Ectodermal cell (in vitro differentiated cells): ENCODE data around the gene P2RY8.

Experiments used
- H3K27ac ChIP-seq: 2 replicates; pipeline ENCODE4 v1.7.0; 2013; ENCODE audit warnings: mild to moderate bottlenecking, low read depth, low read length; ENCODE audit not compliant: insufficient read depth, poor library complexity, severe bottlenecking
- H3K27me3 ChIP-seq: 2 replicates; pipeline ENCODE4 v1.7.0; 2013; ENCODE audit warnings: mild to moderate bottlenecking, low read length; ENCODE audit not compliant: insufficient read depth, control insufficient read depth, poor library complexity, severe bottlenecking
- H3K36me3 ChIP-seq: one replicate; pipeline ENCODE4 v1.7.0; 2013; ENCODE audit warnings: low read length; ENCODE audit not compliant: control insufficient read depth, insufficient read depth
- H3K4me1 ChIP-seq: one replicate; pipeline ENCODE4 v1.7.0; 2013; ENCODE audit warnings: low read length; ENCODE audit not compliant: control insufficient read depth, insufficient read depth
- H3K4me3 ChIP-seq: 2 replicates; pipeline ENCODE4 v1.7.0; 2013; ENCODE audit warnings: low read depth, low read length, control low read depth; ENCODE audit not compliant: insufficient read depth
- H3K9me3 ChIP-seq: 2 replicates; pipeline ENCODE4 v1.7.0; 2013; ENCODE audit warnings: mild to moderate bottlenecking, low read length, moderate library complexity; ENCODE audit not compliant: control insufficient read depth
- WGBS, 2 experiments: methylation state at CpG; one replicate each; pipeline ENCODE4 v1.1.7; 2013; ENCODE audit warnings: missing lambda C conversion rate in 2 of 2; 5-methylcytosine and 5-hydroxymethylcytosine counted together

P2RY8 gene

GRCh38 chrX:1419545-1420355 is 117.2 kb downstream of the P2RY8 start:
- peaks cover 5% of the 10 kb centered on the region for H3K4me1 ChIP-seq
- no peaks in the 10 kb centered on the region for H3K9me3 ChIP-seq
- peaks cover 61% of the 10 kb centered on the region for H3K36me3 ChIP-seq
- H3K27ac ChIP-seq, result no peak overlapping the region
- no peaks in the 10 kb centered on the region for H3K27me3 ChIP-seq
- WGBS, 2 experiments, result 85 to 88% methylated on average over 19 of the region's 19 CpGs
- H3K4me3 ChIP-seq, result no peak overlapping the region

- Histone ChIP-seq H3K4me3 (no peak overlapping the region), H3K27me3 (no peaks in the 10 kb centered on the region), H3K9me3 (no peaks in the 10 kb centered on the region), H3K27ac (no peak overlapping the region), H3K4me1 (peaks cover 5% of the 10 kb centered on the region), H3K36me3 (peaks cover 60% of the 10 kb centered on the region)
- 87 to 88% methylated on average over 29 of the region's 29 CpGs for WGBS, 2 experiments
Observed at GRCh38 chrX:1418901-1419544, 118.0 kb downstream of the P2RY8 start.

DNA sequence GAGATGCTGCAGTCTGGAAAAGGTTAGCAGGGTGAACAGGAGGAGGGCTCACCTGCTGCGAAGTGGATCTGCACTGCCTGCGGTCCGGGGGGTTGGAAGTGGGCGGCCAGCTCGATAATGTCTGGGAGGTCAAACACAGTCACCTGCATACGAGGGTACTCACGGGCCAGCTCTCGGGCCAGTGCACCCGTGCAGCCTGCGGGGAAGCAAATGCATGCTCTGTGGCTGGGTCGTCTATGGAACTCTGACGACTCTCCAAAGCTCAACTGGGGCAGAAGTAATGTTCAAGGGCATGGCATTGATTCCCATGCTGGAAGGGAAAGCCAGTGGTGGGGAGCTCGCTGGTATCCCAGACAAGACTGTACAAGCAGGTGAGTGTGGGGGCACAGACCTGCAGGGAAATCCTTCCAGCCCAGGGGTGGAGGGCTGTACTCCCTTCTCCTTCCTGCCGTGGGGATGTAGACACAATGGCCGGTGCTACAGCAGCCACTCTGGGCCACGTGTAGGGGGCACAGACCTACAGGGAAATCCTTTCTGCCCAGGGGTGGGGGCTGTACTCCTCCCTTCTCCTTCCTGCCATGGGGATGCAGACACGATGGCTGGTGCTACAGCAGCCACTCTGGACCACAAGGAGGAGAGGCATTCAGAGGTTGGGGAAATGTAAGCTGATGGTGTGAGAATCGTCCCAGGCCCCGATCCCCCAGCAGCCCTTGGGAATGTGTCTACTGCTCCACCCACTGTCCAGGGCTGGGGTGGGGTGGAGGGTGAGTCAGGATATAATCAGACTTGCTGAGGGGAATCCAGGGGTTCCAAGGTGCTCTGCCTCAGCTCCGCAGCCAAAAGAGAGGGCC is 118.8 kb downstream of the P2RY8 start:
- no peak overlapping the region for H3K27ac ChIP-seq
- H3K36me3 ChIP-seq, result peaks cover 52% of the 10 kb centered on the region
- no peak overlapping the region for H3K4me3 ChIP-seq
- no peaks in the 10 kb centered on the region for H3K9me3 ChIP-seq
- H3K27me3 ChIP-seq, result no peaks in the 10 kb centered on the region
- peaks cover 5% of the 10 kb centered on the region for H3K4me1 ChIP-seq
- 92% methylated on average over 20 of the region's 20 CpGs for WGBS, 2 experiments

DNA sequence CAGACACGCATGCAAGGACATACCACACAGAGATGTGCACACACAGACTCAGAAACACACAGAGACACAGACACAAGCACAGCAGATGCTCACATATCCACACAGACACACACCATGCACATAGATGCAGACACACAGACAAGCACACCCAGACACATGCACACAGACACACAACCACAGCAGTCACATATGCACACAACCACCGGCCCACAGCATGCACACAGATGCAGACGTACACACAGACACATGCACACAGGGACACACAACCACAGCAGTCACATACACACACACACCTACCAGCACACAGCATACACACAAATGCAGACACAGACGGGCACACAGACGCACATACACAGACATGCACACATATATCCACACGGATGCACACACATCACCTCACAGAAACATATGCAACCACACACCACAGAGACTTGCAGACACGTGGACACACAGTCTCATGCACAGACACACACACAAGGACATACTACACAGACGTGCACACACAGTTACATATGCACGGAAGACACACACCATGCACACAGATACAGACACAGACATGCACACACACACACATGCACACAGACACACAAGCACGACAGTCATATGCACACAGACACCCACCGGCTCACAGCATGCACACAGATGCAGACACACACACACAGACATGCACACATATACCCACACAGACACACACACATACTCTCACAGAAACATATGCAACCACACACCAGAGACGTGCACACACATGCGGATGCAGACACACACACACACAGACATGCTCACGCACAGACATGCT is 119.8 kb downstream of the P2RY8 start:
- no peaks in the 10 kb centered on the region for H3K27me3 ChIP-seq
- H3K27ac ChIP-seq, result no peak overlapping the region
- peaks cover 47% of the 10 kb centered on the region for H3K36me3 ChIP-seq
- peaks cover 5% of the 10 kb centered on the region for H3K4me1 ChIP-seq
- no peaks in the 10 kb centered on the region for H3K9me3 ChIP-seq
- no peak overlapping the region for H3K4me3 ChIP-seq
- WGBS, 2 experiments, result 67 to 69% methylated on average over 14 of the region's 14 CpGs

- WGBS, 2 experiments, result 72 to 73% methylated on average over 15 of the region's 15 CpGs
- H3K4me3 ChIP-seq, result no peak overlapping the region
- H3K27ac ChIP-seq, result no peak overlapping the region
- peaks cover 5% of the 10 kb centered on the region for H3K4me1 ChIP-seq
- peaks cover 39% of the 10 kb centered on the region for H3K36me3 ChIP-seq
- H3K27me3 ChIP-seq, result no peaks in the 10 kb centered on the region
- no peaks in the 10 kb centered on the region for H3K9me3 ChIP-seq
Observed at GRCh38 chrX:1416327-1416784, 120.6 kb downstream of the P2RY8 start.
